Measurements from ENCODE around the gene CTTNBP2NL. TPM values are rescaled to one million over a fixed set of nuclear protein-coding genes. Genes with fewer than 3 reads are reported as not detected.
"Not testable (repeated sequence)": the region's sequence is repeated elsewhere in the genome, so short reads cannot be mapped to it uniquely, and the experiment has no call there.

The CTTNBP2NL gene
- polyA plus RNA-seq, 3 donors, result 1.6 to 4.9 (median 3.0) TPM

DNA sequence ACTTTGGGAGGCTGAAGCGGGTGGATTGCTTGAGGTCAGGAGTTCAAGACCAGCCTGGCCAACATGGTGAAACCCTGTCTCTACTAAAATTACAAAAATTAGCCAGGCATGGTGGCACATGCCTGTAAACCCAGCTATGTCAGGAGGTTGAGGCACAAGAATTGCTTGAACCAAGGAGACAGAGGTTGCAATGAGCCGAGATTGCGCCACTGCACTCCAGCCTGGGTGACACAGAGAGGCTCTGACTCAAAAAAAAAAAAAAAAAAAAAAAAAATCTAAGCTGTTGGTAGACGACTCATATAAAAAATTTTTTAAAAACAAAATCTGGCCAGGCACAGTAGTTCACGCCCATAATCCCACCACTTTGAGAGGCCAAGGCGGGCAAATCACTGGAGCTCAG, 91.7 kb downstream of the CTTNBP2NL start:
- WGBS (ENCODE audit: insufficient coverage), result 80% methylated on average over 2 of the region's 6 CpGs
- H3K4me2 ChIP-seq (replicated peaks; ENCODE audit: extremely low read depth, low read length, poor library complexity, severe bottlenecking); H3K9me3 ChIP-seq (replicated peaks in 1 of 2; ENCODE audit: control insufficient read depth in 1 of 2, insufficient read depth in 1 of 2, low read length in 2 of 2); H3K79me2 ChIP-seq (ENCODE audit: insufficient read depth, low read length); H3K36me3 ChIP-seq (replicated peaks in 1 of 2; ENCODE audit: control insufficient read depth in 1 of 2, insufficient read depth in 2 of 2, low read length in 2 of 2); H2AFZ ChIP-seq (ENCODE audit: insufficient read depth, low read depth, low read length, poor library complexity, severe bottlenecking); H3K27me3 Mint-ChIP-seq (ENCODE audit: low read depth in 3 of 3); H3K9me3 Mint-ChIP-seq; intact Hi-C loops (cut with micrococcal nuclease); H3K4me3 Mint-ChIP-seq; H3K36me3 Mint-ChIP-seq; H3K4me3 ChIP-seq (replicated peaks in 1 of 3; ENCODE audit: low read depth in 2 of 3, low read length in 3 of 3); H3K27me3 ChIP-seq (ENCODE audit: control insufficient read depth in 2 of 2, insufficient read depth in 2 of 2, low read length in 2 of 2); H3K9ac ChIP-seq (ENCODE audit: insufficient read depth, low read length, poor library complexity, severe bottlenecking); H3K27ac ChIP-seq (ENCODE audit: low read depth in 1 of 2, low read length in 2 of 2); H4K20me1 ChIP-seq (ENCODE audit: insufficient read depth, low read length): not testable (repeated sequence)
- Mint-ChIP-seq H3K27ac (peak overlapping the region in 1 of 7 donors; percentile 14), H3K4me1 (peaks cover 13% of the 10 kb centered on the region)
- peak in 2 of 3 donors; percentile 16 to 43 for DNase-seq
- H3K4me1 ChIP-seq (ENCODE audit: control insufficient read depth in 1 of 2, insufficient read depth in 2 of 2, low read length in 2 of 2), result peaks cover 3 to 11% of the 10 kb centered on the region in 2 donors

DNA sequence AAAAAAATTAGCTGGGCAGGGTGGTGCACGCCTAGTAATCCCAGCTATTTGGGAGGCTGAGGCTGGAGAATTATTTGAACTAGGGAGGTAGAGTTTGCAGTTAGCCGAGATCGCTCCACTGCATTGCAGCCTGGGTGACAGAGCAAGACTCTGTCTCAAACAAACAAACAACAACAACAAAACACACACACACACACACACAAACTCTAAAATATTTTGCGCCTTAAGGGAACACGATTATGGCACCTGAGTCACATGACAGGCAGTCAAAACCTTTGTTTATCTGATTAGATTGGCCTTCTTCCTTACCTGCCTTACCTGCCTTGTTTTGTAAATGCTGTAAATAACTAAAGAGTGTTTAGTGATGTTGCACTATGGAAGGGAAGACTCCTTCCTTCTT, 92.1 kb downstream of the CTTNBP2NL start:
- Histone ChIP-seq H3K4me3 (replicated peaks in 1 of 3; ENCODE audit: low read depth in 2 of 3, low read length in 3 of 3) (no peak overlapping the region), H3K9me3 (replicated peaks in 1 of 2; ENCODE audit: control insufficient read depth in 1 of 2, insufficient read depth in 1 of 2, low read length in 2 of 2) (no peaks in the 10 kb centered on the region), H3K27ac (ENCODE audit: low read depth in 1 of 2, low read length in 2 of 2) (no peak overlapping the region), H3K4me2 (replicated peaks; ENCODE audit: extremely low read depth, low read length, poor library complexity, severe bottlenecking) (no peak overlapping the region), H3K9ac (ENCODE audit: insufficient read depth, low read length, poor library complexity, severe bottlenecking) (no peak overlapping the region), H4K20me1 (ENCODE audit: insufficient read depth, low read length) (no peaks in the 10 kb centered on the region), H3K4me1 (ENCODE audit: control insufficient read depth in 1 of 2, insufficient read depth in 2 of 2, low read length in 2 of 2) (peaks cover 3 to 11% of the 10 kb centered on the region in 2 donors), H3K79me2 (ENCODE audit: insufficient read depth, low read length) (no peaks in the 10 kb centered on the region), H3K27me3 (ENCODE audit: control insufficient read depth in 2 of 2, insufficient read depth in 2 of 2, low read length in 2 of 2) (no peaks in the 10 kb centered on the region), H3K36me3 (replicated peaks in 1 of 2; ENCODE audit: control insufficient read depth in 1 of 2, insufficient read depth in 2 of 2, low read length in 2 of 2) (no peaks in the 10 kb centered on the region), H2AFZ (ENCODE audit: insufficient read depth, low read depth, low read length, poor library complexity, severe bottlenecking) (no peak overlapping the region)
- TF ChIP-seq, protein P1, sequence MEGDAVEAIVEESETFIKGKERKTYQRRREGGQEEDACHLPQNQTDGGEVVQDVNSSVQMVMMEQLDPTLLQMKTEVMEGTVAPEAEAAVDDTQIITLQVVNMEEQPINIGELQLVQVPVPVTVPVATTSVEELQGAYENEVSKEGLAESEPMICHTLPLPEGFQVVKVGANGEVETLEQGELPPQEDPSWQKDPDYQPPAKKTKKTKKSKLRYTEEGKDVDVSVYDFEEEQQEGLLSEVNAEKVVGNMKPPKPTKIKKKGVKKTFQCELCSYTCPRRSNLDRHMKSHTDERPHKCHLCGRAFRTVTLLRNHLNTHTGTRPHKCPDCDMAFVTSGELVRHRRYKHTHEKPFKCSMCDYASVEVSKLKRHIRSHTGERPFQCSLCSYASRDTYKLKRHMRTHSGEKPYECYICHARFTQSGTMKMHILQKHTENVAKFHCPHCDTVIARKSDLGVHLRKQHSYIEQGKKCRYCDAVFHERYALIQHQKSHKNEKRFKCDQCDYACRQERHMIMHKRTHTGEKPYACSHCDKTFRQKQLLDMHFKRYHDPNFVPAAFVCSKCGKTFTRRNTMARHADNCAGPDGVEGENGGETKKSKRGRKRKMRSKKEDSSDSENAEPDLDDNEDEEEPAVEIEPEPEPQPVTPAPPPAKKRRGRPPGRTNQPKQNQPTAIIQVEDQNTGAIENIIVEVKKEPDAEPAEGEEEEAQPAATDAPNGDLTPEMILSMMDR (IDR thresholded peaks at IDR 0.05), result no peak
- WGBS (ENCODE audit: insufficient coverage), result no CpG with 5 or more reads among the region's 5 CpGs
- DNase-seq, result no peak
- Mint-ChIP-seq H3K36me3 (no peaks in the 10 kb centered on the region), H3K4me3 (no peak overlapping the region), H3K27me3 (ENCODE audit: low read depth in 3 of 3) (peaks cover under 1 to 3% (median 2%) of the 10 kb centered on the region in 3 donors), H3K4me1 (peaks cover 13% of the 10 kb centered on the region), H3K27ac (no peak overlapping the region), H3K9me3 (no peaks in the 10 kb centered on the region)
- intact Hi-C loops (cut with micrococcal nuclease), result no loop called here
